Ishikawa (cell line): Measurements from ENCODE around the gene GALNT9.
A peak's percentile ranks its signal among the peaks of the same experiment; 100 is the strongest.

Experiments
- CEBPB ChIP-seq: IDR thresholded peaks from 2 replicates; pipeline ENCODE4 v1.6.1; 2012
- CREB1 ChIP-seq: IDR thresholded peaks from 2 replicates; pipeline ENCODE4 v1.6.1; 2012; ENCODE audit warnings: low read depth
- EGR1 ChIP-seq: IDR thresholded peaks from 2 replicates; pipeline ENCODE4 v1.6.1; 2012
- EP300 ChIP-seq: IDR thresholded peaks from 2 replicates; pipeline ENCODE4 v1.6.1; 2012; ENCODE audit warnings: borderline replicate concordance
- FOXM1 ChIP-seq: IDR thresholded peaks from 2 replicates; pipeline ENCODE4 v1.6.1; 2012; ENCODE audit warnings: low read depth, borderline replicate concordance
- MAX ChIP-seq: IDR thresholded peaks from 2 replicates; pipeline ENCODE4 v1.6.1; 2012
- NFIC ChIP-seq: IDR thresholded peaks from 2 replicates; pipeline ENCODE4 v1.6.1; 2012
- RAD21 ChIP-seq: IDR thresholded peaks from 2 replicates; pipeline ENCODE4 v1.6.1; 2012; ENCODE audit warnings: low read depth
- TAF1 ChIP-seq: IDR thresholded peaks from 2 replicates; pipeline ENCODE4 v1.6.1; 2012; ENCODE audit warnings: low read depth, mild to moderate bottlenecking
- TCF12 ChIP-seq: IDR thresholded peaks from 2 replicates; pipeline ENCODE4 v1.6.1; 2012; ENCODE audit warnings: low read depth
- TEAD4 ChIP-seq: IDR thresholded peaks from 2 replicates; pipeline ENCODE4 v1.6.1; 2012
- USF1 ChIP-seq: IDR thresholded peaks from 2 replicates; pipeline ENCODE4 v1.6.1; 2012
- YY1 ChIP-seq: IDR thresholded peaks from 2 replicates; pipeline ENCODE4 v1.6.1; 2012; ENCODE audit warnings: low read depth
- ZBTB7A ChIP-seq: IDR thresholded peaks from 2 replicates; pipeline ENCODE4 v1.6.1; 2012; ENCODE audit warnings: low read depth
- TF ChIP-seq, protein P1 (sequence below): IDR thresholded peaks from 2 replicates; pipeline ENCODE4 v1.6.1; 2012; ENCODE audit warnings: low read depth, mild to moderate bottlenecking

Gene GALNT9

DNA sequence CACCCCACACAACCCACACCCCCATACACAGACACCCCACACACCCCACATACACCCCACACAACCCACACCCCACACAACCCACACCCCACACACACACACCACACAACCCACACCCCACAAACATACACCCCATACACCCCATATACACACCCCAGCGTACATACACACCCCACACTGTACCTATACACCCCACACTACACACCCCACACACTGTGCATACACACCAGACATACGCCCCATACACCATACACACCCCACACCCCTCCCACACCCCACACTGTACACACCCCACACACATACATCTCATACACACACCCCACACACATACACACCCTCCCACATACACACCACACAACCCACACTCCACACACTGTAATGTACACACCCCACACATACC lies 104.9 kb downstream of the GALNT9 start:
- no peak for TF ChIP-seq RAD21
- no peak for TF ChIP-seq TEAD4
- no peak for TF ChIP-seq NFIC
- TF ChIP-seq YY1: no peak
- TF ChIP-seq TAF1: no peak
- no peak for TF ChIP-seq TCF12
- no peak for TF ChIP-seq EP300
- TF ChIP-seq CREB1: no peak
- no peak for TF ChIP-seq EGR1
- TF ChIP-seq, protein P1, sequence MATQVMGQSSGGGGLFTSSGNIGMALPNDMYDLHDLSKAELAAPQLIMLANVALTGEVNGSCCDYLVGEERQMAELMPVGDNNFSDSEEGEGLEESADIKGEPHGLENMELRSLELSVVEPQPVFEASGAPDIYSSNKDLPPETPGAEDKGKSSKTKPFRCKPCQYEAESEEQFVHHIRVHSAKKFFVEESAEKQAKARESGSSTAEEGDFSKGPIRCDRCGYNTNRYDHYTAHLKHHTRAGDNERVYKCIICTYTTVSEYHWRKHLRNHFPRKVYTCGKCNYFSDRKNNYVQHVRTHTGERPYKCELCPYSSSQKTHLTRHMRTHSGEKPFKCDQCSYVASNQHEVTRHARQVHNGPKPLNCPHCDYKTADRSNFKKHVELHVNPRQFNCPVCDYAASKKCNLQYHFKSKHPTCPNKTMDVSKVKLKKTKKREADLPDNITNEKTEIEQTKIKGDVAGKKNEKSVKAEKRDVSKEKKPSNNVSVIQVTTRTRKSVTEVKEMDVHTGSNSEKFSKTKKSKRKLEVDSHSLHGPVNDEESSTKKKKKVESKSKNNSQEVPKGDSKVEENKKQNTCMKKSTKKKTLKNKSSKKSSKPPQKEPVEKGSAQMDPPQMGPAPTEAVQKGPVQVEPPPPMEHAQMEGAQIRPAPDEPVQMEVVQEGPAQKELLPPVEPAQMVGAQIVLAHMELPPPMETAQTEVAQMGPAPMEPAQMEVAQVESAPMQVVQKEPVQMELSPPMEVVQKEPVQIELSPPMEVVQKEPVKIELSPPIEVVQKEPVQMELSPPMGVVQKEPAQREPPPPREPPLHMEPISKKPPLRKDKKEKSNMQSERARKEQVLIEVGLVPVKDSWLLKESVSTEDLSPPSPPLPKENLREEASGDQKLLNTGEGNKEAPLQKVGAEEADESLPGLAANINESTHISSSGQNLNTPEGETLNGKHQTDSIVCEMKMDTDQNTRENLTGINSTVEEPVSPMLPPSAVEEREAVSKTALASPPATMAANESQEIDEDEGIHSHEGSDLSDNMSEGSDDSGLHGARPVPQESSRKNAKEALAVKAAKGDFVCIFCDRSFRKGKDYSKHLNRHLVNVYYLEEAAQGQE: no peak
- no peak for TF ChIP-seq MAX
- no peak for TF ChIP-seq CEBPB
- TF ChIP-seq FOXM1: no peak
- TF ChIP-seq USF1: no peak
- TF ChIP-seq ZBTB7A: no peak

DNA sequence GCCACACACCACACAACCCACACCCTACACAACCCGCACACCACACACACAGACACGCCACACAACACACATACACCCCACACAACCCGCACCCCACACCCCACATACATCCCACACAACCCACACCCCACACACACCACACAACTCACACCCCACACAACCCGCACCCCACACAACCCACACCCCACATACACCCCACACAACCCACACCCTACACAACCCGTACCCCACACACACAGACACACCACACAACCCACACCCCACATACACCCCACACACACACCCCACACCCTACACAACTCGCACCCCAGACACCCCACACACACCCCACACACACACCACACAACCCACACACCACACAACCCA lies 106.6 kb downstream of the GALNT9 start:
- TF ChIP-seq EGR1 (no peak), ZBTB7A (no peak)

- TF ChIP-seq FOXM1: no peak
- TF ChIP-seq NFIC: 0 out of 2 replicates have a peak, but pooled peaks have one; percentile 22
- no peak for TF ChIP-seq CREB1
- TF ChIP-seq CEBPB: no peak
- TF ChIP-seq, protein P1: no peak
- no peak for TF ChIP-seq MAX
- no peak for TF ChIP-seq TCF12
- TF ChIP-seq TEAD4: 0 out of 2 replicates have a peak, but pooled peaks have one; percentile 39
- TF ChIP-seq RAD21: no peak
- TF ChIP-seq USF1: no peak
- TF ChIP-seq EGR1: no peak
- no peak for TF ChIP-seq YY1
- TF ChIP-seq EP300: no peak
- TF ChIP-seq ZBTB7A: no peak
- TF ChIP-seq TAF1: no peak
These were observed 107.1 kb downstream of the GALNT9 start for GRCh38 chr12:132222096-132222807.

DNA sequence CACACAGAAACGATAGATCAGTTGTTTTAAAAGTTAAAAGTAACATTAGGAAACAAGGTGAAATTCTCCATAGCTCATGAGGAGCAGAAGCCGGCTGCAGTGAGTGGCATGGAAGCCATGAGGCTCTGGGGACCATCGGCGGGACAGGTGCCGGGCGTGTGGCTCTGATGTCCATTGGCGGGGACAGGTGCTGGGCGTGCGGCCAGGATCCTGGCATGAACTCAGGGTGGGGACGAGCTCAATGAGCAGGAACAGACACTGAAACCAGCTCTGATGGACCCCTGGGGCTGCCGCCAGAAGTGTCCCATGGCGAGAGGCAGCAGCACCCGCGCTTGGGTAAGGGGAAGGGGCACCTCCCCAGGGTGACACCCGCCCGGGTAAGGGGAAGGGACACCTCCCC lies 110.1 kb downstream of the GALNT9 start:
- TF ChIP-seq MAX (no peak), ZBTB7A (no peak), USF1 (no peak), CREB1 (no peak), YY1 (no peak), FOXM1 (no peak)

- TF ChIP-seq FOXM1 (no peak), RAD21 (peak; percentile 40; the same call in 1 of the 2 replicates)
These were observed 110.5 kb downstream of the GALNT9 start for GRCh38 chr12:132218915-132219314.

- no peak for TF ChIP-seq RAD21
- TF ChIP-seq ZBTB7A: no peak
- TF ChIP-seq MAX: no peak
- TF ChIP-seq TAF1: no peak
- TF ChIP-seq TEAD4: no peak
- TF ChIP-seq, protein P1: no peak
- no peak for TF ChIP-seq NFIC
- TF ChIP-seq TCF12: no peak
- TF ChIP-seq CEBPB: no peak
- TF ChIP-seq CREB1: no peak
- TF ChIP-seq EP300: no peak
- no peak for TF ChIP-seq USF1
- TF ChIP-seq FOXM1: no peak
- no peak for TF ChIP-seq EGR1
- TF ChIP-seq YY1: no peak
These were observed 110.9 kb downstream of the GALNT9 start for GRCh38 chr12:132218527-132218875.
